Fibroblast of lung (primary cell): Measurements from ENCODE around the gene WDR36. TPM values are rescaled to one million over a fixed set of nuclear protein-coding genes. Genes with fewer than 3 reads are reported as not detected.

Experiments used
- DNase-seq, 2 donors: peaks; one replicate each; pipeline versions ENCODE4 v3.0.0 to v3.0.0-alpha.2; 2010; ENCODE audit warnings: low read depth in 2 of 2
- H2AFZ ChIP-seq: 2 replicates; pipeline ENCODE4 v1.5.1; 2012; ENCODE audit warnings: low read length, control low read depth, inconsistent platforms
- H3K27ac ChIP-seq: 2 replicates; pipeline ENCODE4 v1.5.1; 2011; ENCODE audit warnings: low read length, control low read depth; ENCODE audit not compliant: insufficient read depth
- H3K27me3 ChIP-seq: 2 replicates; pipeline ENCODE4 v1.5.1; 2011; ENCODE audit warnings: mild to moderate bottlenecking, low read length; ENCODE audit not compliant: control insufficient read depth, insufficient read depth
- H3K36me3 ChIP-seq: 2 replicates; pipeline ENCODE4 v1.5.1; 2011; ENCODE audit warnings: low read length; ENCODE audit not compliant: control insufficient read depth, insufficient read depth
- H3K4me1 ChIP-seq: 2 replicates; pipeline ENCODE4 v1.5.1; 2011; ENCODE audit warnings: low read length; ENCODE audit not compliant: control insufficient read depth, insufficient read depth; ENCODE audit errors: extremely low read depth
- H3K4me2 ChIP-seq: 2 replicates; pipeline ENCODE4 v1.5.1; 2011; ENCODE audit warnings: low read length, control low read depth; ENCODE audit not compliant: insufficient read depth; ENCODE audit errors: extremely low read depth
- H3K4me3 ChIP-seq, 4 experiments: fragments of 200-600 bp in 1 of 4; sonication (generic) in 1 of 4; replicated peaks in 1 of 4; 2 replicates each; pipeline ENCODE4 v1.5.1; 2011 to 2016; ENCODE audit warnings: low read length in 4 of 4, low read depth in 3 of 4, mild to moderate bottlenecking in 3 of 4, control low read depth in 2 of 4, inconsistent platforms in 1 of 4, mixed read lengths in 1 of 4; ENCODE audit not compliant: insufficient read depth in 1 of 4; ENCODE audit errors: control extremely low read depth in 1 of 4
- H3K79me2 ChIP-seq: 2 replicates; pipeline ENCODE4 v1.5.1; 2012; ENCODE audit warnings: mild to moderate bottlenecking, low read length, inconsistent platforms; ENCODE audit not compliant: control insufficient read depth, insufficient read depth
- H3K9ac ChIP-seq: 2 replicates; pipeline ENCODE4 v1.5.1; 2011; ENCODE audit warnings: mild to moderate bottlenecking, low read length, control low read depth; ENCODE audit not compliant: insufficient read depth
- H3K9me3 ChIP-seq: 2 replicates; pipeline ENCODE4 v1.5.1; 2012; ENCODE audit warnings: low read depth, low read length; ENCODE audit not compliant: control insufficient read depth, insufficient read depth
- H4K20me1 ChIP-seq: 2 replicates; pipeline ENCODE4 v1.5.1; 2011; ENCODE audit warnings: low read length; ENCODE audit not compliant: control insufficient read depth, insufficient read depth; ENCODE audit errors: extremely low read depth
- CTCF ChIP-seq, 2 donors: IDR thresholded peaks in 1 of 2; conservative IDR thresholded peaks in 1 of 2; 1 replicate in 1 of 2; 2 replicates in 1 of 2; pipeline ENCODE4 v1.5.1; 2011 to 2012; ENCODE audit warnings: low read length in 2 of 2, control low read depth in 1 of 2, inconsistent platforms in 1 of 2, low read depth in 1 of 2, mild to moderate bottlenecking in 1 of 2
- EZH2 ChIP-seq: IDR thresholded peaks from 2 replicates; pipeline ENCODE4 v1.5.1; 2012; ENCODE audit warnings: low read length, control low read depth, mild to moderate bottlenecking; ENCODE audit errors: missing control alignments
- polyA plus RNA-seq, 2 donors: library from polyadenylated mRNA; depleted of rRNA in 1 of 2; stranded (reverse) in 1 of 2; unstranded in 1 of 2; fragments of >200 nt; gene quantifications; 2 replicates each; pipeline ENCODE4 v1.2.1, GENCODE V29; 2011 to 2012; ENCODE audit warnings: missing spikeins in 1 of 2
- total RNA-seq: library from RNA; depleted of rRNA; stranded (reverse); fragments of >200 nt; gene quantifications from 2 replicates; pipeline ENCODE4 v1.2.1, GENCODE V29; 2014

Gene WDR36
- total and polyA plus RNA-seq, 2 donors (not counting 1 experiment from before 2014, with no cell fraction given): 34.7 to 55.8 TPM

- DNase-seq: no peak
- H3K9me3 ChIP-seq: no peaks in the 10 kb centered on the region
- H3K27ac ChIP-seq: no peak overlapping the region
- no peaks in the 10 kb centered on the region for H3K27me3 ChIP-seq
- H3K4me3 ChIP-seq: no peak overlapping the region
- H3K36me3 ChIP-seq: peaks cover 10% of the 10 kb centered on the region
- no peak overlapping the region for H3K4me2 ChIP-seq
- H4K20me1 ChIP-seq: no peaks in the 10 kb centered on the region
- no peak overlapping the region for H2AFZ ChIP-seq
- TF ChIP-seq EZH2 (no peak), CTCF (conservative IDR thresholded peaks at IDR 0.05 in 1 of 2, IDR thresholded peaks at IDR 0.05 in 1 of 2; ENCODE audit: low read depth in 1 of 2, low read length in 2 of 2) (no peak)
- no peaks in the 10 kb centered on the region for H3K79me2 ChIP-seq
- H3K4me1 ChIP-seq: no peaks in the 10 kb centered on the region
- no peak overlapping the region for H3K9ac ChIP-seq
Measured at GRCh38 chr5:111120911-111121310, 28.8 kb downstream of the WDR36 start.

- H3K79me2 ChIP-seq: no peaks in the 10 kb centered on the region
- H3K9ac ChIP-seq: no peak overlapping the region
- H3K9me3 ChIP-seq: no peaks in the 10 kb centered on the region
- H4K20me1 ChIP-seq: no peaks in the 10 kb centered on the region
- H2AFZ ChIP-seq: no peak overlapping the region
- H3K27me3 ChIP-seq: no peaks in the 10 kb centered on the region
- no peak for DNase-seq
- H3K27ac ChIP-seq: no peak overlapping the region
- no peaks in the 10 kb centered on the region for H3K4me1 ChIP-seq
- H3K36me3 ChIP-seq: peaks cover 12% of the 10 kb centered on the region
- H3K4me3 ChIP-seq: no peak overlapping the region
- no peak overlapping the region for H3K4me2 ChIP-seq
- TF ChIP-seq EZH2 (no peak), CTCF (conservative IDR thresholded peaks at IDR 0.05 in 1 of 2, IDR thresholded peaks at IDR 0.05 in 1 of 2; ENCODE audit: low read depth in 1 of 2, low read length in 2 of 2) (no peak)
Measured at GRCh38 chr5:111121926-111122325, 29.8 kb downstream of the WDR36 start.

GRCh38 chr5:111122398-111122797 is 30.2 kb downstream of the WDR36 start:
- no peak for DNase-seq
- H3K9me3 ChIP-seq: no peaks in the 10 kb centered on the region
- H3K4me2 ChIP-seq: no peak overlapping the region
- no peaks in the 10 kb centered on the region for H3K27me3 ChIP-seq
- H2AFZ ChIP-seq: no peak overlapping the region
- H3K79me2 ChIP-seq: no peaks in the 10 kb centered on the region
- H4K20me1 ChIP-seq: no peaks in the 10 kb centered on the region
- no peak for TF ChIP-seq EZH2
- TF ChIP-seq CTCF (conservative IDR thresholded peaks at IDR 0.05 in 1 of 2, IDR thresholded peaks at IDR 0.05 in 1 of 2; ENCODE audit: low read depth in 1 of 2, low read length in 2 of 2): no peak
- no peak overlapping the region for H3K27ac ChIP-seq
- H3K4me3 ChIP-seq: no peak overlapping the region
- peaks cover 14% of the 10 kb centered on the region for H3K36me3 ChIP-seq
- H3K9ac ChIP-seq: no peak overlapping the region
- no peaks in the 10 kb centered on the region for H3K4me1 ChIP-seq
